Smooth muscle cell (in vitro differentiated cells): ENCODE data around the gene INHBA. TPM values are rescaled to one million over a fixed set of nuclear protein-coding genes. Genes with fewer than 3 reads are reported as not detected.

Source experiments
- DNase-seq: peaks from one replicate; lab custom pipeline; 2025; ENCODE audit not compliant: unreplicated experiment; lab: John Stamatoyannopoulos, UW
- H2AFZ ChIP-seq: fragments of 200-600 bp; sonication (generic); 2 replicates; pipeline ENCODE4 v1.6.0; 2016; ENCODE audit warnings: antibody characterized with exemption, low read depth, mild to moderate bottlenecking
- H3F3A ChIP-seq: fragments of 200-600 bp; sonication (generic); 2 replicates; pipeline ENCODE4 v1.6.0; 2017; ENCODE audit warnings: antibody characterized with exemption, low read depth
- H3K27ac ChIP-seq: fragments of 200-600 bp; sonication (generic); 2 replicates; pipeline ENCODE4 v1.5.1; 2016; ENCODE audit warnings: low read depth, mild to moderate bottlenecking
- H3K27me3 ChIP-seq: fragments of 200-600 bp; sonication (generic); 2 replicates; pipeline ENCODE4 v1.6.1; 2016; ENCODE audit warnings: low read depth, mild to moderate bottlenecking
- H3K36me3 ChIP-seq: fragments of 200-600 bp; sonication (generic); 2 replicates; pipeline ENCODE4 v1.5.1; 2016; ENCODE audit warnings: low read depth
- H3K4me1 ChIP-seq: fragments of 200-600 bp; sonication (generic); 2 replicates; pipeline ENCODE4 v1.5.1; 2016; ENCODE audit warnings: low read depth
- H3K4me2 ChIP-seq: fragments of 200-600 bp; sonication (generic); 2 replicates; pipeline ENCODE4 v1.6.0; 2016; ENCODE audit warnings: mild to moderate bottlenecking
- H3K4me3 ChIP-seq: fragments of 200-600 bp; sonication (generic); 2 replicates; pipeline ENCODE4 v1.5.1; 2016; ENCODE audit warnings: mild to moderate bottlenecking
- H3K79me2 ChIP-seq: fragments of 200-600 bp; sonication (generic); 2 replicates; pipeline ENCODE4 v1.6.0; 2016; ENCODE audit warnings: low read depth, mild to moderate bottlenecking
- H3K9ac ChIP-seq: fragments of 200-600 bp; sonication (generic); 2 replicates; pipeline ENCODE4 v1.6.0; 2016; ENCODE audit warnings: low read depth
- H3K9me3 ChIP-seq: fragments of 200-600 bp; sonication (generic); replicated peaks from 2 replicates; pipeline ENCODE4 v1.5.1; 2016; ENCODE audit warnings: low read depth
- H4K20me1 ChIP-seq: fragments of 200-600 bp; sonication (generic); 2 replicates; pipeline ENCODE4 v1.6.0; 2016; ENCODE audit warnings: low read depth
- CTCF ChIP-seq: fragments of 200-600 bp; sonication (generic); IDR thresholded peaks from 2 replicates; pipeline ENCODE4 v1.5.1; 2017; ENCODE audit warnings: borderline replicate concordance, mild to moderate bottlenecking, antibody characterized with exemption; ENCODE audit not compliant: insufficient read depth, poor library complexity, severe bottlenecking
- WGBS: methylation state at CpG from one replicate; pipeline ENCODE4 v1.1.7; 2016; ENCODE audit warnings: low lambda C conversion rate; 5-methylcytosine and 5-hydroxymethylcytosine counted together
- polyA plus RNA-seq: library from polyadenylated mRNA; unstranded; fragments of >200 nt; fragmentation: Nextera tagmentation; extraction: Ambion mirVana; gene quantifications from 2 replicates; pipeline ENCODE4 v1.2.1, GENCODE V29; 2016
- total RNA-seq: library from RNA; depleted of rRNA; stranded (reverse); fragments of >200 nt; gene quantifications from 2 replicates; pipeline ENCODE4 v1.2.3, GENCODE V29; 2014

The INHBA gene
- total and polyA plus RNA-seq, 2 experiments from 2014 or later = 257 to 326 TPM

- Histone ChIP-seq H4K20me1 (no peaks in the 10 kb centered on the region), H2AFZ (no peak overlapping the region), H3F3A (no peaks in the 10 kb centered on the region), H3K79me2 (no peaks in the 10 kb centered on the region), H3K27me3 (no peaks in the 10 kb centered on the region), H3K4me2 (no peak overlapping the region), H3K4me3 (no peak overlapping the region), H3K9me3 (no peaks in the 10 kb centered on the region), H3K27ac (no peak overlapping the region), H3K4me1 (no peaks in the 10 kb centered on the region), H3K9ac (no peak overlapping the region), H3K36me3 (no peaks in the 10 kb centered on the region)
- DNase-seq = no peak
- 77% methylated on average over 4 of the region's 4 CpGs for WGBS
- no peak for TF ChIP-seq CTCF
These were observed 28.3 kb downstream of the INHBA start for GRCh38 chr7:41674505-41675023.

- Histone ChIP-seq H3K27ac (no peak overlapping the region), H2AFZ (no peak overlapping the region), H3F3A (no peaks in the 10 kb centered on the region), H3K4me1 (no peaks in the 10 kb centered on the region), H3K4me2 (no peak overlapping the region), H3K36me3 (no peaks in the 10 kb centered on the region), H3K9ac (no peak overlapping the region), H3K27me3 (no peaks in the 10 kb centered on the region), H3K4me3 (no peak overlapping the region), H3K79me2 (no peaks in the 10 kb centered on the region), H4K20me1 (no peaks in the 10 kb centered on the region), H3K9me3 (no peaks in the 10 kb centered on the region)
- no peak for TF ChIP-seq CTCF
- no peak for DNase-seq
These were observed 41.3 kb downstream of the INHBA start for GRCh38 chr7:41661596-41661995.

DNA sequence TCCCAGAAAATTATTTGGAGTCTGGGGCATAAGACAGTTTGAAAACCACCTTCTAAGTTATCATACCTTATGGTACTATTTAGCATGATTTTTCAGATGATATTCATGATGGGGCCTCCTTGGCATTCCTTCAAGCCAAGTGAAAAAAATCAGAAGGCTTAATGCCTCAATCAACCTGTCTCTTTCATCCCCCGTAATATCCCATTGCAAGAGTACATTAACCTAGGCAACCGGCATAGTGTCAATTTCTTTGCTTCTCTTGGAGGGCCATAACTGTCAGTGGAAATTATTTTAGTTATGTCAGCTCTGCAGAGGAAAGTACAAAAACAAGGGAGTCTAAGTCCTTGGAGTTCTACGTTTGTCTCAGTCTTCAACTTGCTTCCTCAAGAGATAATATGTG, 43.4 kb downstream of the INHBA start:
- Histone ChIP-seq H2AFZ (no peak overlapping the region), H3K79me2 (no peaks in the 10 kb centered on the region), H3K9me3 (no peaks in the 10 kb centered on the region), H4K20me1 (no peaks in the 10 kb centered on the region), H3K27ac (no peak overlapping the region), H3K27me3 (no peaks in the 10 kb centered on the region), H3K4me3 (no peak overlapping the region), H3K9ac (no peak overlapping the region), H3F3A (no peaks in the 10 kb centered on the region), H3K36me3 (no peaks in the 10 kb centered on the region), H3K4me2 (no peak overlapping the region), H3K4me1 (no peaks in the 10 kb centered on the region)
- WGBS = 92% methylated on average over 3 of the region's 3 CpGs
- DNase-seq = no peak
- TF ChIP-seq CTCF = no peak

- Histone ChIP-seq H2AFZ (no peak overlapping the region), H3K4me1 (no peaks in the 10 kb centered on the region), H3K27ac (no peak overlapping the region), H3K4me2 (no peak overlapping the region), H3K9me3 (no peaks in the 10 kb centered on the region), H3K79me2 (no peaks in the 10 kb centered on the region), H4K20me1 (no peaks in the 10 kb centered on the region), H3K36me3 (no peaks in the 10 kb centered on the region), H3K4me3 (no peak overlapping the region), H3F3A (no peaks in the 10 kb centered on the region), H3K27me3 (no peaks in the 10 kb centered on the region), H3K9ac (no peak overlapping the region)
- DNase-seq = no peak
- no peak for TF ChIP-seq CTCF
- 42% methylated on average over 4 of the region's 4 CpGs for WGBS
These were observed 46.5 kb downstream of the INHBA start for GRCh38 chr7:41656366-41656765.
